Thyroid gland (tissue), 4 donors: Measurements from ENCODE around the gene FERMT3. TPM values are rescaled to one million over a fixed set of nuclear protein-coding genes. Genes with fewer than 3 reads are reported as not detected.

Experiments used
- DNase-seq, 2 donors: peaks; one replicate each; pipeline ENCODE4 v3.0.0-alpha.2; 2019
- H3K27ac ChIP-seq, 3 donors: fragments of 200-600 bp; sonication (generic); 1 replicate in 2 of 3; 2 replicates in 1 of 3; pipeline ENCODE4 v1.5.1; 2016 to 2019; ENCODE audit warnings: mild to moderate bottlenecking in 1 of 3, moderate library complexity in 1 of 3
- H3K27me3 ChIP-seq: fragments of 200-600 bp; sonication (generic); one replicate; pipeline ENCODE4 v1.5.1; 2019
- H3K36me3 ChIP-seq, 2 donors: fragments of 200-600 bp; sonication (generic); one replicate each; pipeline ENCODE4 v1.5.1; 2016 to 2019
- H3K4me1 ChIP-seq, 2 donors: fragments of 200-600 bp; sonication (generic); one replicate each; pipeline ENCODE4 v1.5.1; 2017 to 2019
- H3K4me3 ChIP-seq, 3 donors: fragments of 200-600 bp; sonication (generic); replicated peaks in 1 of 3; 1 replicate in 2 of 3; 2 replicates in 1 of 3; pipeline ENCODE4 v1.5.1; 2016; ENCODE audit warnings: mild to moderate bottlenecking in 1 of 3
- H3K9me3 ChIP-seq: fragments of 200-600 bp; sonication (generic); one replicate; pipeline ENCODE4 v1.5.1; 2017
- CTCF ChIP-seq, 6 experiments: fragments of 200-600 bp in 3 of 6; fragments of 450-650 bp in 3 of 6; sonication (generic) in 3 of 6; IDR thresholded peaks; one replicate each; pipeline ENCODE4 v1.5.1; 2016 to 2019; ENCODE audit warnings: antibody characterized with exemption in 6 of 6, mild to moderate bottlenecking in 2 of 6, inconsistent platforms in 1 of 6, moderate library complexity in 1 of 6
- POLR2A ChIP-seq, 2 donors: fragments of 450-650 bp; IDR thresholded peaks; one replicate each; pipeline ENCODE4 v1.6.1; 2017; ENCODE audit warnings: antibody characterized with exemption in 2 of 2, mild to moderate bottlenecking in 2 of 2, moderate library complexity in 1 of 2
- WGBS, 2 donors: methylation state at CpG; one replicate each; pipeline ENCODE4 v1.1.5; 2017; 5-methylcytosine and 5-hydroxymethylcytosine counted together
- intact Hi-C: fragments of 100-400 bp; cut with DNase I; formaldehyde crosslinking; loops from one replicate; pipeline ENCODE4 v1.15.1; 2023
- total RNA-seq, 4 donors: library from RNA; depleted of rRNA; stranded (reverse); fragments of >200 nt; gene quantifications; one replicate each; pipeline ENCODE4 v1.2.3, GENCODE V29; 2016

FERMT3 gene
- total RNA-seq, 4 donors from 2014 or later, result 7.6 to 13.9 (median 10.8) TPM

GRCh38 chr11:64219354-64219684 lies 12.8 kb downstream of the FERMT3 start:
- Histone ChIP-seq H3K9me3 (no peaks in the 10 kb centered on the region), H3K27ac (no peak overlapping the region), H3K36me3 (peaks cover 0 to 7% of the 10 kb centered on the region in 2 donors), H3K27me3 (no peaks in the 10 kb centered on the region), H3K4me1 (no peaks in the 10 kb centered on the region), H3K4me3 (no peak overlapping the region)
- intact Hi-C loops, result no loop called here
- 93 to 96% methylated on average over 3 to 7 of the region's 7 CpGs for WGBS, 2 donors
- no peak for TF ChIP-seq CTCF (IDR thresholded peaks at IDR 0.05)
- TF ChIP-seq POLR2A (IDR thresholded peaks at IDR 0.05), result no peak
- no peak for DNase-seq

- WGBS, 2 donors, result 95% methylated on average over 3 to 8 of the region's 10 CpGs
- H3K36me3 ChIP-seq, result peaks cover 0 to 7% of the 10 kb centered on the region in 2 donors
- intact Hi-C loops, result no loop called here
These were observed 13.2 kb downstream of the FERMT3 start for GRCh38 chr11:64219755-64220154.

GRCh38 chr11:64220271-64220670 lies 13.8 kb downstream of the FERMT3 start:
- intact Hi-C loops, result no loop called here
- H3K27ac ChIP-seq, result no peak overlapping the region
- 90 to 100% methylated on average over 1 to 4 of the region's 17 CpGs for WGBS, 2 donors
- H3K4me1 ChIP-seq, result peaks cover 4% of the 10 kb centered on the region in 2 donors
- H3K4me3 ChIP-seq, result no peak overlapping the region
- no peaks in the 10 kb centered on the region for H3K27me3 ChIP-seq
- H3K9me3 ChIP-seq, result no peaks in the 10 kb centered on the region
- H3K36me3 ChIP-seq, result peaks cover 0 to 7% of the 10 kb centered on the region in 2 donors
- no peak for DNase-seq
- TF ChIP-seq CTCF (IDR thresholded peaks at IDR 0.05), result no peak

More at GRCh38 chr11:64219755-64220154, 13.2 kb downstream of the FERMT3 start:
- no peak for DNase-seq
- Histone ChIP-seq H3K27me3 (no peaks in the 10 kb centered on the region), H3K27ac (no peak overlapping the region), H3K4me3 (no peak overlapping the region), H3K9me3 (no peaks in the 10 kb centered on the region), H3K4me1 (no peaks in the 10 kb centered on the region)
- TF ChIP-seq POLR2A (IDR thresholded peaks at IDR 0.05) (no peak), CTCF (IDR thresholded peaks at IDR 0.05) (no peak)

GRCh38 chr11:64220798-64221197 lies 14.3 kb downstream of the FERMT3 start:
- TF ChIP-seq CTCF (IDR thresholded peaks at IDR 0.05), result no peak
- no peak for TF ChIP-seq POLR2A (IDR thresholded peaks at IDR 0.05)
- no peak for DNase-seq
- H3K4me3 ChIP-seq, result no peak overlapping the region
- H3K36me3 ChIP-seq, result peaks cover 0 to 7% of the 10 kb centered on the region in 2 donors
- H3K9me3 ChIP-seq, result no peaks in the 10 kb centered on the region
- WGBS, 2 donors, result 89 to 100% methylated on average over 6 to 9 of the region's 14 CpGs
- peaks cover 7 to 9% of the 10 kb centered on the region in 2 donors for H3K4me1 ChIP-seq
- no peak overlapping the region for H3K27ac ChIP-seq
- H3K27me3 ChIP-seq, result no peaks in the 10 kb centered on the region
- intact Hi-C loops, result no loop called here

GRCh38 chr11:64222651-64223000 lies 16.1 kb downstream of the FERMT3 start:
- Histone ChIP-seq H3K4me1 (peaks cover 18 to 21% of the 10 kb centered on the region in 2 donors), H3K27me3 (no peaks in the 10 kb centered on the region), H3K4me3 (no peak overlapping the region), H3K36me3 (peaks cover 0 to 7% of the 10 kb centered on the region in 2 donors), H3K27ac (no peak overlapping the region), H3K9me3 (no peaks in the 10 kb centered on the region)
- intact Hi-C loops, result no loop called here
- WGBS, 2 donors, result 67 to 80% methylated on average over 8 to 9 of the region's 9 CpGs
- TF ChIP-seq CTCF (IDR thresholded peaks at IDR 0.05) (no peak), POLR2A (IDR thresholded peaks at IDR 0.05) (no peak)
- DNase-seq, result no peak
